T-cell (primary cell): ENCODE results near the gene CRLF1. TPM values are rescaled to one million over a fixed set of nuclear protein-coding genes. Genes with fewer than 3 reads are reported as not detected.

Source experiments
- ATAC-seq, 4 experiments: fragments of 200-7000 bp in 3 of 4; fragments of 150-1000 bp in 1 of 4; cut with Tn5 transposase; replicated peaks in 1 of 4; 1 replicate in 3 of 4; 2 replicates in 1 of 4; pipeline ENCODE4 v1.10.0; 2021; ENCODE audit warnings: moderate library complexity in 3 of 4, mild to moderate bottlenecking in 2 of 4, moderate number of reproducible peaks in 1 of 4
- CTCF ChIA-PET, 2 donors: fragments of 300-600 bp; sonication (Branson Sonifier 250); formaldehyde crosslinking; loops; one replicate each; lab custom pipeline; 2022; ENCODE audit warnings: antibody characterized with exemption in 2 of 2; lab: Charles Lee
- POLR2A ChIA-PET, 2 donors: fragments of 300-600 bp; sonication (Branson Sonifier 250); formaldehyde crosslinking; loops; one replicate each; lab custom pipeline; 2022; ENCODE audit warnings: antibody characterized with exemption in 2 of 2; lab: Charles Lee
- DNase-seq, 35 experiments: peaks; one replicate each; pipeline versions ENCODE4 v3.0.0 to v3.0.0-alpha.2; 2013 to 2023
- H3K27ac ChIP-seq: one replicate; pipeline ENCODE4 v1.5.1; 2013; ENCODE audit warnings: low read length
- H3K27me3 ChIP-seq, 2 experiments: replicated peaks in 1 of 2; 1 replicate in 1 of 2; 2 replicates in 1 of 2; pipeline versions ENCODE4 v1.6.1 to v1.7.0; 2013; ENCODE audit warnings: low read length in 1 of 2, mixed read lengths in 1 of 2; ENCODE audit not compliant: control insufficient read depth in 2 of 2, insufficient read depth in 2 of 2; ENCODE audit errors: extremely low read depth in 1 of 2
- H3K36me3 ChIP-seq, 2 donors: 1 replicate in 1 of 2; 2 replicates in 1 of 2; pipeline versions ENCODE4 v1.6.1 to v1.7.0; 2013; ENCODE audit warnings: low read length in 1 of 2; ENCODE audit not compliant: control insufficient read depth in 2 of 2, insufficient read depth in 1 of 2; ENCODE audit errors: extremely low read depth in 1 of 2
- H3K4me1 ChIP-seq, 2 experiments: 1 replicate in 1 of 2; 2 replicates in 1 of 2; pipeline versions ENCODE4 v1.6.1 to v1.7.0; 2013; ENCODE audit warnings: low read length in 2 of 2, mixed read lengths in 1 of 2; ENCODE audit not compliant: insufficient read depth in 2 of 2, control insufficient read depth in 1 of 2; ENCODE audit errors: extremely low read depth in 1 of 2
- H3K4me3 ChIP-seq, 2 donors: 1 replicate in 1 of 2; 2 replicates in 1 of 2; pipeline versions ENCODE4 v1.5.1 to v1.7.0; 2013; ENCODE audit warnings: mild to moderate bottlenecking in 2 of 2, low read length in 1 of 2, moderate library complexity in 1 of 2; ENCODE audit not compliant: control insufficient read depth in 1 of 2; ENCODE audit errors: extremely low read depth in 1 of 2
- H3K9me3 ChIP-seq: 2 replicates; pipeline ENCODE4 v1.7.0; 2013
- H3K27ac Mint-ChIP-seq, 2 donors: one replicate each; pipeline ENCODE4 v1.8.0; 2020 to 2021; ENCODE audit warnings: mild to moderate bottlenecking in 2 of 2, mixed read lengths in 2 of 2
- H3K27me3 Mint-ChIP-seq, 2 donors: one replicate each; pipeline ENCODE4 v1.8.0; 2021 to 2022; ENCODE audit warnings: mixed read lengths in 2 of 2
- H3K36me3 Mint-ChIP-seq: one replicate; pipeline ENCODE4 v1.8.0; 2021; ENCODE audit warnings: mixed read lengths
- H3K4me1 Mint-ChIP-seq, 3 donors: one replicate each; pipeline ENCODE4 v1.8.0; 2020 to 2022; ENCODE audit warnings: mixed read lengths in 3 of 3, mild to moderate bottlenecking in 1 of 3
- H3K4me3 Mint-ChIP-seq, 3 donors: one replicate each; pipeline ENCODE4 v1.8.0; 2020 to 2022; ENCODE audit warnings: mild to moderate bottlenecking in 3 of 3, mixed read lengths in 3 of 3, moderate library complexity in 3 of 3
- H3K9me3 Mint-ChIP-seq, 3 donors: one replicate each; pipeline ENCODE4 v1.8.0; 2020 to 2022; ENCODE audit warnings: mixed read lengths in 3 of 3
- WGBS: methylation state at CpG from one replicate; pipeline ENCODE4 v1.1.5; 2013; ENCODE audit warnings: missing lambda C conversion rate; ENCODE audit not compliant: insufficient coverage; 5-methylcytosine and 5-hydroxymethylcytosine counted together
- total RNA-seq, 35 experiments: library from RNA in 6 of 35; stranded (reverse) in 6 of 35; fragments of 120-200 nt in 1 of 35; gene quantifications; one replicate each; pipeline versions ENCODE4 v1.2.1 to v1.2.4 and lab custom pipeline; 2013 to 2026

Gene CRLF1
- total RNA-seq, 5 donors from 2014 or later (not counting 1 experiment from before 2014, with no cell fraction given) = 0.56 to 0.73 TPM; not detected in 3

GRCh38 chr19:18580311-18580710, 26.3 kb downstream of the CRLF1 start:
- H3K4me3 Mint-ChIP-seq = no peak overlapping the region
- Histone ChIP-seq H3K27me3 (no peaks in the 10 kb centered on the region), H3K9me3 (no peaks in the 10 kb centered on the region), H3K4me1 (peaks cover 0 to 3% of the 10 kb centered on the region in 2 experiments), H3K36me3 (peaks cover 10 to 17% of the 10 kb centered on the region in 2 donors), H3K27ac (no peak overlapping the region), H3K4me3 (no peak overlapping the region)
- 84% methylated on average over 6 of the region's 7 CpGs for WGBS
- no peaks in the 10 kb centered on the region for H3K27me3 Mint-ChIP-seq
- H3K27ac Mint-ChIP-seq = no peak overlapping the region
- peaks cover 4% of the 10 kb centered on the region for H3K36me3 Mint-ChIP-seq
- ChIA-PET POLR2A (no interaction called here), CTCF (no interaction called here)
- peaks cover 2% of the 10 kb centered on the region in 3 donors for H3K4me1 Mint-ChIP-seq
- no peak for DNase-seq
- H3K9me3 Mint-ChIP-seq = no peaks in the 10 kb centered on the region
- no peak for ATAC-seq

GRCh38 chr19:18577365-18577914, 29.2 kb downstream of the CRLF1 start:
- WGBS = 89% methylated on average over 11 of the region's 21 CpGs
- H3K27me3 ChIP-seq = no peaks in the 10 kb centered on the region
- H3K4me1 Mint-ChIP-seq = peaks cover 8 to 15% (median 11%) of the 10 kb centered on the region in 3 donors
- no peaks in the 10 kb centered on the region for H3K9me3 ChIP-seq
- CTCF ChIA-PET = no interaction called here
- H3K4me3 ChIP-seq = no peak overlapping the region
- POLR2A ChIA-PET = interaction anchor here (0.6 to 1.0 kb wide), 3 partner anchors 12 to 39 kb away, joined by 3 to 10 read pairs (median 4); partner anchors contain the start of gene REX1BD (in 1 of the 2)
- peaks cover 9 to 13% of the 10 kb centered on the region in 2 experiments for H3K4me1 ChIP-seq
- peaks cover 13 to 40% of the 10 kb centered on the region in 2 donors for H3K36me3 ChIP-seq
- no peak overlapping the region for H3K4me3 Mint-ChIP-seq
- no peak overlapping the region for H3K27ac ChIP-seq
- DNase-seq (no peak), ATAC-seq (no peak)
- no peaks in the 10 kb centered on the region for H3K9me3 Mint-ChIP-seq
- no peaks in the 10 kb centered on the region for H3K27me3 Mint-ChIP-seq
- peaks cover 16% of the 10 kb centered on the region for H3K36me3 Mint-ChIP-seq
- H3K27ac Mint-ChIP-seq = no peak overlapping the region

GRCh38 chr19:18576383-18576782, 30.2 kb downstream of the CRLF1 start:
- 93% methylated on average over 7 of the region's 8 CpGs for WGBS
- H3K36me3 Mint-ChIP-seq = peaks cover 17% of the 10 kb centered on the region
- CTCF ChIA-PET = no interaction called here

GRCh38 chr19:18574691-18575291, 31.8 kb downstream of the CRLF1 start:
- H3K4me3 ChIP-seq = no peak overlapping the region
- H3K9me3 ChIP-seq = no peaks in the 10 kb centered on the region
- ChIA-PET POLR2A (interaction anchor here in 1 of 2 donors (0.7 kb wide), 1 partner anchor 77 kb away, joined by 6 read pairs; no protein-coding TSS in a partner anchor), CTCF (no interaction called here)
- peaks cover 13 to 40% of the 10 kb centered on the region in 2 donors for H3K36me3 ChIP-seq
- H3K9me3 Mint-ChIP-seq = no peaks in the 10 kb centered on the region
- H3K4me1 Mint-ChIP-seq = peaks cover 20 to 23% (median 23%) of the 10 kb centered on the region in 3 donors
- ATAC-seq (no peak), DNase-seq (no peak)
- H3K4me1 ChIP-seq = peaks cover 11 to 27% of the 10 kb centered on the region in 2 experiments
- no peaks in the 10 kb centered on the region for H3K27me3 ChIP-seq
- H3K27me3 Mint-ChIP-seq = no peaks in the 10 kb centered on the region
- no peak overlapping the region for H3K27ac ChIP-seq
- peak overlapping the region in 1 of 3 donors; percentile 39 for H3K4me3 Mint-ChIP-seq
- no peak overlapping the region for H3K27ac Mint-ChIP-seq
- H3K36me3 Mint-ChIP-seq = peaks cover 17% of the 10 kb centered on the region
- WGBS = 95% methylated on average over 18 of the region's 18 CpGs

More at GRCh38 chr19:18576383-18576782, 30.2 kb downstream of the CRLF1 start:
- Histone ChIP-seq H3K4me3 (no peak overlapping the region), H3K4me1 (peaks cover 11 to 20% of the 10 kb centered on the region in 2 experiments), H3K9me3 (no peaks in the 10 kb centered on the region), H3K36me3 (peaks cover 13 to 40% of the 10 kb centered on the region in 2 donors), H3K27me3 (no peaks in the 10 kb centered on the region), H3K27ac (no peak overlapping the region)
- Mint-ChIP-seq H3K9me3 (no peaks in the 10 kb centered on the region), H3K4me1 (peaks cover 17 to 21% (median 20%) of the 10 kb centered on the region in 3 donors), H3K27ac (no peak overlapping the region), H3K4me3 (no peak overlapping the region), H3K27me3 (no peaks in the 10 kb centered on the region)
- ATAC-seq (no peak), DNase-seq (no peak)
- POLR2A ChIA-PET = no interaction called here

- Histone ChIP-seq H3K9me3 (no peaks in the 10 kb centered on the region), H3K36me3 (peaks cover 20 to 59% of the 10 kb centered on the region in 2 donors), H3K27me3 (no peaks in the 10 kb centered on the region), H3K4me1 (peaks cover 11 to 27% of the 10 kb centered on the region in 2 experiments), H3K27ac (peak within 1 kb of the TSS; percentile 86), H3K4me3 (peak within 1 kb of the TSS; percentile 90 to 96)
- Mint-ChIP-seq H3K27me3 (no peaks in the 10 kb centered on the region), H3K27ac (peak within 1 kb of the TSS; percentile 92 to 94), H3K4me3 (peak within 1 kb of the TSS; percentile 85 to 94 (median 93)), H3K9me3 (no peaks in the 10 kb centered on the region), H3K4me1 (peaks cover 20 to 23% (median 23%) of the 10 kb centered on the region in 3 donors), H3K36me3 (peaks cover 30% of the 10 kb centered on the region)
- ChIA-PET CTCF (interaction anchor here (0.5 to 2.1 kb wide), 10 partner anchors 9 to 348 kb away, joined by 3 to 24 read pairs (median 6); partner anchors contain the start of genes COPE (in 1 of the 2), DDX49 (in 1 of the 2), ELL (in 1 of the 2) and FKBP8 (in 1 of the 2)), POLR2A (interaction anchor here (0.8 to 1.8 kb wide), 4 partner anchors 14 to 51 kb away, joined by 3 to 21 read pairs (median 11); partner anchors contain the start of genes KXD1 (in 2 of the 2) and ELL (in 1 of the 2))
- DNase-seq (peak; percentile 95 to 100 (median 98)), ATAC-seq (peak; percentile 94 to 96 (median 95))
- WGBS = under 1% methylated on average over 73 of the region's 75 CpGs
Measured at GRCh38 chr19:18571564-18572344, 34.8 kb downstream of the CRLF1 start, which contains the start of gene UBA52. Gene UBA52 (plus strand): TSS chr19:18571857. CDS start chr19:18573301, 1,444 bp downstream.

- H3K27ac ChIP-seq = no peak overlapping the region
- ChIA-PET CTCF (no interaction called here), POLR2A (no interaction called here)
- no peak overlapping the region for H3K27ac Mint-ChIP-seq
- no peak overlapping the region for H3K4me3 Mint-ChIP-seq
- peaks cover 17 to 21% (median 20%) of the 10 kb centered on the region in 3 donors for H3K4me1 Mint-ChIP-seq
- H3K9me3 ChIP-seq = no peaks in the 10 kb centered on the region
- peaks cover 27% of the 10 kb centered on the region for H3K36me3 Mint-ChIP-seq
- H3K27me3 Mint-ChIP-seq = no peaks in the 10 kb centered on the region
- H3K4me3 ChIP-seq = no peak overlapping the region
- ATAC-seq = no peak
- 99% methylated on average over 12 of the region's 15 CpGs for WGBS
- peaks cover 19 to 60% of the 10 kb centered on the region in 2 donors for H3K36me3 ChIP-seq
- no peaks in the 10 kb centered on the region for H3K27me3 ChIP-seq
- H3K9me3 Mint-ChIP-seq = no peaks in the 10 kb centered on the region
- no peak for DNase-seq
- peaks cover 11 to 23% of the 10 kb centered on the region in 2 experiments for H3K4me1 ChIP-seq
Measured at GRCh38 chr19:18568367-18568766, 38.2 kb downstream of the CRLF1 start.
